H7 (cell line): ENCODE measurements around the gene LHX1. TPM values are rescaled to one million over a fixed set of nuclear protein-coding genes. Genes with fewer than 3 reads are reported as not detected.
A peak's percentile ranks its signal among the peaks of the same experiment; 100 is the strongest.

ENCODE experiments used
- DNase-seq: peaks from one replicate; pipeline ENCODE4 v3.0.0; 2012
- H3K27me3 ChIP-seq: 2 replicates; pipeline ENCODE4 v1.6.0; 2011; ENCODE audit warnings: mild to moderate bottlenecking, low read length; ENCODE audit not compliant: control insufficient read depth, insufficient read depth
- H3K36me3 ChIP-seq: replicated peaks from 2 replicates; pipeline ENCODE4 v1.5.1; 2011; ENCODE audit warnings: low read length; ENCODE audit not compliant: control insufficient read depth, insufficient read depth
- H3K4me3 ChIP-seq: 2 replicates; pipeline ENCODE4 v1.5.1; 2011; ENCODE audit warnings: low read depth, mild to moderate bottlenecking, control low read depth, low read length, moderate library complexity; ENCODE audit not compliant: insufficient read depth
- total RNA-seq: library from RNA; depleted of rRNA; stranded (reverse); fragments of >200 nt; shearing (Covaris generic); gene quantifications from 2 replicates; pipeline ENCODE4 v1.2.3, GENCODE V29; 2014

LHX1 gene
- total RNA-seq, 1 experiment from 2014 or later = 23.1 TPM

DNA sequence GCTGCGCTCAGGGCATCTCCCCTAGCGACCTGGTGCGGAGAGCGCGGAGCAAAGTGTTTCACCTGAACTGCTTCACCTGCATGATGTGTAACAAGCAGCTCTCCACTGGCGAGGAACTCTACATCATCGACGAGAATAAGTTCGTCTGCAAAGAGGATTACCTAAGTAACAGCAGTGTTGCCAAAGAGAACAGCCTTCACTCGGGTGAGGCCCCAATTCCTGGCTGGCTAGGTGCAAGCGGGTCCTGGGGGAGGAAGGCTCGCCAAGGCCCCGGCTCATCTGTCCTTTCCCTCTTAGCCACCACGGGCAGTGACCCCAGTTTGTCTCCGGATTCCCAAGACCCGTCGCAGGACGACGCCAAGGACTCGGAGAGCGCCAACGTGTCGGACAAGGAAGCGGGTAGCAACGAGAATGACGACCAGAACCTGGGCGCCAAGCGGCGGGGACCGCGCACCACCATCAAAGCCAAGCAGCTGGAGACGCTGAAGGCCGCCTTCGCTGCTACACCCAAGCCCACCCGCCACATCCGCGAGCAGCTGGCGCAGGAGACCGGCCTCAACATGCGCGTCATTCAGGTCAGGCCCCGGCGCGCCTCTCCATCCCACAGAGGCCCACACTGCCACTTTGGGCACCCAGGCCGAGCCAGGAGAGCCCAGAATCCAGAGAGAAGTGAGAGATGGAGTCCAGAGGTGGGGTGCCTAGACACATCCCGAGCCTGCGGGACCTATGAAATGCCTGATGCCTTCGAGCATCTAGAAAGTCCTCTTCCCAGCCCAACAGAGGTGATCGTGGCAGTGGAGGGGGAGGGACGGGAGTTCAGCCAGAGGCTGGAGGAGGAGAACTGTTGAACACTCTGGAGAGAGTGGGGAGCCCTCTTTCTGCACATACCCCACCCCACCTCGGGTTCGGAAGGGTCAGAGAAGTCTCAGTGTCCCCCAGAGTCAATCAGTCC lies 3.3 kb downstream of the LHX1 start:
- DNase-seq = peak; percentile 75
- H3K27me3 ChIP-seq = peaks cover 97% of the 10 kb centered on the region
- H3K4me3 ChIP-seq = peak overlapping the region; percentile 5; the same call in 1 of the 2 replicates
- no peaks in the 10 kb centered on the region for H3K36me3 ChIP-seq

DNA sequence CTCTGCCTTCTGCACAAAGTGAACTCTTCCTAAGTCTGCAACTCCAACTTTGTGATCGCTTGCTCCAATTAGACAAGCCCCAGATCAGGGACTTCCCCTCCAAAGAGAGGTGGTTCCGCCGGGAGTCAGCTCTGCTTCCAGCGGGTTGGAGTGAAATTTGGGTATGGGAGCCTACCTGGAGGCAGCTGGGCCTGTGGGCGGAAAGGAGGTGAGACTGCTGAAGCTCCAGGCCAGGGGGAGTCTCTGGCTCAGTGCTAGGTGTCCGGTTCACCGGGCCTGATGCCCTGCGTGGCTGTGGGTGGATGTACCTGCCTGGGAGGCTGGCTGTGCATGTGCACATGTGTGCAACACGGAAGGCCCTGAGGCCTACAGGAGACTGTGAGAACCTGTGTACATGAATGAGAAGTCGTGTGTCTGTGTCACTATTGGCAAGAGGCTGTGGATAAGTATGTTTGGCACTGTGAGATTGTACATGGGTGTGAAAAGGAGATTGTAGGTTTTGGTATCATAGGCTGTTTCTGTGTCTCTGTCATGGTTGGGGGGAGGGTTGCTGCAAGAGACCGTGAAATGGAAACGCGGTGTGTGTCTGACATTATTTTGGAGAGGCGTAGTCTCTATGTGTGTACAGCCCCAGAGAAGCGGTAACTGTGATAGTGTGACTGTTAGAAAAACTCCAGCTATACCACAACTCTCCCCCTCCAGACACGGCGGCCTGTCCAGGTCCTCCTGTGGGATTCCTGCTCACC lies 4.2 kb downstream of the LHX1 start:
- H3K27me3 ChIP-seq = peaks cover 99% of the 10 kb centered on the region
- no peaks in the 10 kb centered on the region for H3K36me3 ChIP-seq
- DNase-seq = peak; percentile 78
- H3K4me3 ChIP-seq = no peak overlapping the region; the same call in 1 of the 2 replicates

DNA sequence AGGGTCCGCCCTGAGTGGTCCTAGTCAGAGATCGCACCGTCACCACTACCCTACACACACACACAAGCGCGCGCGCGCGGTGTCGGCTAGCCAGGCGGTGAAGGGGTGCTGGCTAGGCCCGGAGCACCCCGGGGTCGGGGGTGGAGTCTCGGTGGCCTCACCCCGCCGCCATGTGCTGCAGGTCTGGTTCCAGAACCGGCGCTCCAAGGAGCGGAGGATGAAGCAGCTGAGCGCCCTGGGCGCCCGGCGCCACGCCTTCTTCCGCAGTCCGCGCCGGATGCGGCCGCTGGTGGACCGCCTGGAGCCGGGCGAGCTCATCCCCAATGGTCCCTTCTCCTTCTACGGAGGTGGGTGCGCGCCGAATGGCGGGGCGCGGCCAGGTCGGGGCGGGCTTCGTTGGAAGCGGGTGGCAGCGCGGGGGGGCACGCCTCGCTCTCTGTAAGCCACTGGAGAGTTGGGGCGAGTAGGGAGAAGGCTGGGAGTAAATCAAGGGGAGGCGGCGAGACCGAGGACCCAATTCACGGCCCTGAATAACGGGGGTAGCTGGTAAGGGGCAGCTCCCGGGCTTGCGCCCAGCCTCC lies 4.8 kb downstream of the LHX1 start:
- Histone ChIP-seq H3K4me3 (peak overlapping the region; percentile 18; the same call in 1 of the 2 replicates), H3K36me3 (no peaks in the 10 kb centered on the region), H3K27me3 (peaks cover 100% of the 10 kb centered on the region)
- peak; percentile 83 for DNase-seq

DNA sequence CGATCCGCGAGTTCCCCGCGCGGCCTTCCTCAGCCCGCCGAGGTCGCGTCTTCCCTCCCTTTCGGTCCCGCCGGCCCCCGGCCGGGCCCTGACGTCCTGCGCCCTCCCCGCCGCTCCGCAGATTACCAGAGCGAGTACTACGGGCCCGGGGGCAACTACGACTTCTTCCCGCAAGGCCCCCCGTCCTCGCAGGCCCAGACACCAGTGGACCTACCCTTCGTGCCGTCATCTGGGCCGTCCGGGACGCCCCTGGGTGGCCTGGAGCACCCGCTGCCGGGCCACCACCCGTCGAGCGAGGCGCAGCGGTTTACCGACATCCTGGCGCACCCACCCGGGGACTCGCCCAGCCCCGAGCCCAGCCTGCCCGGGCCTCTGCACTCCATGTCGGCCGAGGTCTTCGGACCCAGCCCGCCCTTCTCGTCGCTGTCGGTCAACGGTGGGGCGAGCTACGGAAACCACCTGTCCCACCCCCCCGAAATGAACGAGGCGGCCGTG lies 5.4 kb downstream of the LHX1 start:
- Histone ChIP-seq H3K36me3 (no peaks in the 10 kb centered on the region), H3K27me3 (peaks cover 100% of the 10 kb centered on the region), H3K4me3 (peak overlapping the region; percentile 18; the same call in 1 of the 2 replicates)
- DNase-seq = peak; percentile 80

DNA sequence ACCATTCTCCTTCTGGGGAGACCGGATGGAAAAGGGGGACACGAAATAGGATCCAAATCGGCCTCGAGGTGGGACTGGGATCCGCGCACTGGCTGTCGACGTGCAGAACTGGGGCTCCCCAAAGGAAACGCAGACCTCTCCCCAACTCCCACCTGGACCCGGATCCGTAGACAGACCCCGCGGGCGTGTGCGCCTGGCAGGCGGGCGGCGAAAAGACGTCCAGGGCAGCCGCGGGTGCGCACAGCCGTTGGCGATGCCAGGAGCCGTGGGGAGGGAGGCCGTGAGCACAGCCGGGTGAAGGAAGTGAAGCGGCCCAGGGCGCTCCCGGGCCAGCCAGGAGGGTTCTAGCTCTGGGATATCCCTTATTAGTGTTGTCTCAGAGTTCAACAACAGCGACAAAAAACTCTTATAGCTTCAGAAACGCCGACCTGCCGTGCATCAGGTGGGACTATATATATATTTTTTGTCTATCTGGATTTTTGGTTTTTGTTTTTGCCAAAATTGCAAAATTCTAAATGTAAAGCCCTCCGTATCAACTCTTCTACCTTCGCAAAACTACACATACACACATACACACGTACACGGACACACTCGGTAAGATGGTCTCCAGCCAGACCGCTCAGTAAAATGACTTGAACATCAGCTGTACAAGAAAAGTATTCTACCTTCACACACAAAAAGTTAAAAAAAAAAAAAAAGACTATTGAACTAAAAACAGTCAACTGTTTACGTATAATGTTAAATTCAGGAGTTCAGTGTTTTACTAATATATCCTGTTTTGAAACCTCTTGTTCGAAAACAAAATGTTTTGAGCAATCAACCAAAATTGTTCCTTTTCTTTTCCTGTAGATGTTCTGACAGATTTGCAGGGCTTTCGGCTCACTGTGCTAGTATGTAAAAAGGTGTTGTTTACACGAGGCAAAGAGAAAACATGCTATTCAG lies 6.2 kb downstream of the LHX1 start:
- no peak overlapping the region for H3K4me3 ChIP-seq

DNA sequence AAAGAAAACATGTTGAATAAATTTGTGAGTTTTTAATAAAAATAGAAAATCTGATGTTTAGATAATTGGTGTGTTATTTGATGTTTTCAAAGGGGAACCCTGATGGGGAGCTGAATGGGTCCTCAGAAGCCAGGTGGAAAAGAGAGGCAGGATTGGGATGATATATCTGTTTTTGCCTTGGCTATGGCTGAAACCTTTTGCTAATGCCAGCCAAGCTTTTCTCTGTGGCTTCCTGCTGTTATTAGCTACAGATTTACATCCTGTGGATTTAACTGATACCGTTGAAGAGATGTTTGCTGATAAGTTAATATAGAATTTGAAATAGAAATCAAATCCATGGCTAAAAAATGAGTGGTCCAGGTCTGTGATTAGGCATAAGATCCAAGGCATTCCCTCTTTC lies 7.3 kb downstream of the LHX1 start:
- Histone ChIP-seq H3K4me3 (no peak overlapping the region), H3K27me3 (peaks cover 89% of the 10 kb centered on the region), H3K36me3 (no peaks in the 10 kb centered on the region)
- DNase-seq = peak; percentile 56

More for the DNA sequence above, 6.2 kb downstream of the LHX1 start:
- Histone ChIP-seq H3K36me3 (no peaks in the 10 kb centered on the region), H3K27me3 (peaks cover 100% of the 10 kb centered on the region)
- DNase-seq = peak; percentile 86

DNA sequence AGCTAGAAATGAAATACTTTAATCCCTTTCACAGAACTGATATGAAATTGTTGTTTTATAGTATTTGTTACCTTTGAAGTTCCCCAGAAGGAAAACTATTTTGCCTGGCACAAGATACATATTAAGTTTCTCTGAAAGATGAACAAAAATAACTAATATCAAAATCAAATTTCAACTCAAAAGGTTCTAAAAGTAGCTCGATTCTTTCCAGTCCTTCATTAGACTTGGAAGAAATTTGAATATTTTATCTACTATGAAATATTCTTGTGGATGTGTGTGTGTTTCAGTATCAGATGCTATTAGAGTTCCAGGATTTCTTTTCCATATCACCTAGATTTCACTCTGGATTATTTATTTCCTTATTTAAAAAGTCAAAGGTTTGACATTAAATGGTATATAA lies 7.9 kb downstream of the LHX1 start:
- H3K27me3 ChIP-seq = peaks cover 84% of the 10 kb centered on the region
- no peak overlapping the region for H3K4me3 ChIP-seq
- no peak for DNase-seq
- no peaks in the 10 kb centered on the region for H3K36me3 ChIP-seq

DNA sequence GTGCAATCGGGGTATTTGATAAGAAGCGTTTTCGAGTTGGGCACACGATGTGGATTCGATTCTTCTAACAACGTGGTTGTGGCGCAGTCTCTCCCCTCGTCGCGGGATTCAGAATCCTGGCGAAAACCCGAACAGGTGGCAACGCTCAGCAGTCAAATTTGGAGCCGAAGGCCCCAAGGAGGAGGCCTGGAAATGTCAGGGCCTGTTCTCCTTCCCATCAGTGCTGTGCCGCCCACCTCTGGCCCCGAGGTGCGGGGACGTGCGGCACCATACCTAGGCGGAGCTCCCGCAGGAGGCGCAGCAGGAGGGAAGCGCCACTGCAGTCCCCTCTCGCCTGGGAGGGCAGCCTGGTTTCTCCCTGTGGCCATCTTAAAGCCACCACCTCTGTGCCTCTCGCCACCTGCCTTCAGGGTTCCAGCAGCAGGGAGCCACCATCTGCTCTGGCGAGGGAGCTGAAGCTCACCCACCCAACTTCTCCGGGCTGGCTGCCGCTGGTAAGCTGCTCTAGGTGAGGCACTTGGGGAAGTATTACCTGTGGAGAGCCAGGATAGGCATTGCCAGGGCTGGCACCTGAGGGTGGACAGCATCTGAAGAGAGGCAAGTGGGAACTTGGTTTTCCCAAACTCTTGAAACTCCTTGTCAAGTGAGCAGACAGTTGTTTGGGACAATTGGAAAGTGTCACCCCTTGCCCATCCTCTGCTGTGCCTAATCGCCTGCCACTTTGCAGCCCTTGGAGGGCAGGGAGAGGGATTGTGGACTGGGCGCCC lies 8.9 kb downstream of the LHX1 start:
- peak; percentile 63 for DNase-seq
- peaks cover 74% of the 10 kb centered on the region for H3K27me3 ChIP-seq
- no peaks in the 10 kb centered on the region for H3K36me3 ChIP-seq
- H3K4me3 ChIP-seq = peak overlapping the region; percentile 8; the same call in 1 of the 2 replicates

DNA sequence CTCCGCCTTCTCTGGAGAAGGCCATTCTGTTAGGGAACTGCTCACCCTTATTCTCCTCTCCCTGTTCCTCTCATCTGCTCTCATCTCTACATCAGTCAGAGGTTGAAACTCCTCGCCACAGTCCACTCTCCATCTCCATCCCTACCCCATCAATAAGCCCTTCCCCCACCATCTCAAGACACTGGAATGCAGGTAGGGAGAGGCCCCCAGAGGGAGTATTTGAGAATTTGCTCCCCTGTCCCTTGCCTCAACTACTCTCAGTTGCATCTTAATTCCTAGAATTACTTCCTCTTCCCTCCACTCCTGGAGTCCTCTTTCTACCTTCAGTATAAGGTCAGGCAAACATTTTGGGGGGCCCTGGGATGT lies 9.4 kb downstream of the LHX1 start:
- no peaks in the 10 kb centered on the region; the same call in 1 of the 2 replicates for H3K36me3 ChIP-seq

DNA sequence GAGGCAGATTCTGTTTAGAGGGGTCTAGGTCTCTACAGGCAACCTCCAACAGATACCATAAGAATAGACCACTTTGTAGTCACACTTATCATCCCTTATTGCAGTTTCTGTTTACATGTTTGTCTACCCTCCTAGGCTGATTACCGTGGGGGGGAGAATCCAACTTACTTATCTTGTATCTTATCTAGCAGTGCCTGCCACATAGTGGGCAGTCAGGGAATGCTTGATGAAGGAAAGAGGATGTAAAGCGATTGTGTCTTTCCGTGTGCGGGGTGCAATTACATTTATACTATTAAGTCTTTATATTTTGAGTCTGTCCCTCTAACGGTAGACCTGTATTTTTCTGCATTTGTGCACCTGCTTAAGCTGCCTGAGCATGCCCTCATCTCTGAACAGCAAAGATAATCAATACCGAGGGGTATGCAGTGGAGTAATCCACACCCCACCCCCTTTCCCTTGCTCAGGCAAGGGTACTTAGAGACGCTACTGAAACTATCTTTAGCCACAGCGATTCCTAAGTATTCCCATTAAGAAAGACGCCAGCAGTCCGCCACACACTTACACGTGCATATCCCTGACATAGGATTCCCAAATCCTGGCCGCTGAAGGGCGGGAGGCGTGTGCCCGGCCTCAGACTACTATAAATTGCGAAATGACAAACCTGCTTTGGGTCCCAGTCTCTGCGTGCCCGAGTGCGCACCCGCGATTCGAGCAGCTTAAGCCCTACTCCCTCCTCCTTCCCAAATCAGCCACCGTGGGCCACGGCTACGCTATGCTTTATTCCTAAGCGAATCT lies 10.8 kb downstream of the LHX1 start:
- peaks cover 54% of the 10 kb centered on the region for H3K27me3 ChIP-seq
- no peak for DNase-seq
- H3K4me3 ChIP-seq = peak overlapping the region; percentile 90
- H3K36me3 ChIP-seq = no peaks in the 10 kb centered on the region; the same call in none of the 2 replicates

More for the DNA sequence above, 9.4 kb downstream of the LHX1 start:
- H3K4me3 ChIP-seq = no peak overlapping the region
- peaks cover 68% of the 10 kb centered on the region for H3K27me3 ChIP-seq
- DNase-seq = peak; percentile 63

DNA sequence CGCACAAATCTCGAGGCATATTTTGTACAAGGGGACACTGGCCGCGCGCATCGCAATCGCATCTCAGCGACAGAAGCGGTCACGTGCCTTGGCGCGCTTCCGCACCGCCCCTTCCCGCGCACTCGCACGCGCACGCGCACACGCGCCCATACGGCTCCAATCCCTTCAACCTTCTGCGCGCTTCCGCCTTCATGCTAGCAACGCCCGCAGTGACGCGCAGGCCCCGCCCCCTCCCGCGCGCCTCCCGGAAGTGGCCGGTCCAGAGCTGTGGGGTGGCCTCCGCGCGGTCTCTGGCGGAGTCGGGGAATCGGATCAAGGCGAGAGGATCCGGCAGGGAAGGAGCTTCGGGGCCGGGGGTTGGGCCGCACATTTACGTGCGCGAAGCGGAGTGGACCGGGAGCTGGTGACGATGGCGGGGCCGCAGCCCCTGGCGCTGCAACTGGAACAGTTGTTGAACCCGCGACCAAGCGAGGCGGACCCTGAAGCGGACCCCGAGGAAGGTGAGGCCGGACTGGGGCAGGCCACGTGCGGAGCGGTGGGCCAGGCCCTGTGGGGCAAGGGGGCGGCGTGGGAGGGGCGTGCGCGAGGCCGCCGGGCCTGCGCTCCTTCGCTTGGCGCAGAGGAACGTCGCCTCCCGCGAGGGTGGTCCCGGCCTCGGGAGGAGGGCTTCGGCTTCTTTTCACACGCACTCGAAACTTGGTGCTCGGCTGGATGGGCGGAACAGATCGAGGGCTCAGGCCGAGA lies 11.6 kb downstream of the LHX1 start, which contains the start of gene AATF:
Gene AATF (plus strand): TSS at position 238 of the 744 bp plus-strand sequence. CDS start 172 bp downstream, at position 410.
- Histone ChIP-seq H3K4me3 (peak within 1 kb of the TSS; percentile 90), H3K36me3 (peaks cover 2% of the 10 kb centered on the region), H3K27me3 (peaks cover 46% of the 10 kb centered on the region)
- DNase-seq = peak; percentile 98

DNA sequence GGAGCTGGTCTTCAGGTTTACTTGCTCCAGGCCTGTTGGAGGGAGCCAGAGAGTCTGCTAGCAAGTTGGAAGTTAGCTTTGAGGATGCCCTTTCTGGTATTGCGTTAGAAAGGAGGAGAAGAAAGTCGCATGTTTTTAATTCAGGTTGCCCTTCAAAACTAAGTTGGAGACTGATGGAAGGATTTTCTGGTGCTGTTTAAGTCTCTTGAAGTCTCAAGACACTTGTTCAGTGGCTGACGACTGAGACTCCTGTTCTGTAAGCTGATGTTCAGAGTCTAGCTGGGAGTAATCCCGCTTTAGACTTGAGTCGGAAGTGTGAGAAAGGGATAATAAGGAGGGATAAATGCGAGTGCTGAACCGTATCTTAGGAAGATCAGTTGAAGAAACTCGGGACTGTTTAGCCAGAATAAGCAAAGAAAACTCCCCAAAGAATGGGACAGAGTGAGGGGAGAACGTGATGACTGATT lies 12.2 kb downstream of the LHX1 start:
- Histone ChIP-seq H3K4me3 (peak overlapping the region; percentile 90), H3K36me3 (peaks cover 4% of the 10 kb centered on the region), H3K27me3 (peaks cover 40% of the 10 kb centered on the region)
- peak; percentile 28 for DNase-seq
